Gastrocnemius medialis (tissue), 4 donors: ENCODE results near the gene TMEM109. TPM values are rescaled to one million over a fixed set of nuclear protein-coding genes. Genes with fewer than 3 reads are reported as not detected.

Experiments
- ATAC-seq, 2 donors: fragments of 150-250 bp; one replicate each; pipeline ENCODE4 v1.9.1; 2016
- DNase-seq, 2 donors: peaks; one replicate each; pipeline ENCODE4 v3.0.0-alpha.2; 2019
- H3K27ac ChIP-seq, 4 donors: fragments of 200-600 bp; sonication (generic); 1 replicate in 1 of 4; 2 replicates in 3 of 4; pipeline ENCODE4 v1.5.1; 2016 to 2018; ENCODE audit warnings: mild to moderate bottlenecking in 2 of 4, moderate library complexity in 1 of 4
- H3K27me3 ChIP-seq, 3 donors: fragments of 200-600 bp; sonication (generic) in 2 of 3; 1 replicate in 1 of 3; 2 replicates in 2 of 3; pipeline versions ENCODE4 v1.5.1 to v1.6.0; 2016 to 2019; ENCODE audit warnings: mild to moderate bottlenecking in 1 of 3, moderate library complexity in 1 of 3
- H3K36me3 ChIP-seq, 2 donors: fragments of 200-600 bp; sonication (generic) in 1 of 2; one replicate each; pipeline ENCODE4 v1.5.1; 2017 to 2018
- H3K4me1 ChIP-seq, 2 donors: fragments of 200-600 bp; sonication (generic) in 1 of 2; one replicate each; pipeline ENCODE4 v1.5.1; 2016 to 2017; ENCODE audit warnings: mild to moderate bottlenecking in 2 of 2
- H3K4me3 ChIP-seq, 4 donors: fragments of 200-600 bp; sonication (generic) in 3 of 4; 1 replicate in 1 of 4; 2 replicates in 3 of 4; pipeline ENCODE4 v1.5.1; 2016 to 2019; ENCODE audit warnings: mild to moderate bottlenecking in 2 of 4
- H3K9me3 ChIP-seq, 3 donors: fragments of 200-600 bp; sonication (generic) in 2 of 3; 1 replicate in 1 of 3; 2 replicates in 2 of 3; pipeline ENCODE4 v1.5.1; 2016 to 2019
- POLR2A ChIP-seq, 2 donors: fragments of 450-650 bp; IDR thresholded peaks; one replicate each; pipeline ENCODE4 v1.6.1; 2017; ENCODE audit warnings: antibody characterized with exemption in 2 of 2, mild to moderate bottlenecking in 2 of 2, moderate library complexity in 2 of 2
- in situ Hi-C, 4 donors: fragments of 200-750 bp; cut with MboI; loops; one replicate each; pipeline versions ENCODE4 v1.15.0 to v1.8.0; 2017; ENCODE audit warnings: low sequenced_read_pairs in 4 of 4
- intact Hi-C: fragments of 100-400 bp; cut with DNase I; formaldehyde crosslinking; loops from one replicate; pipeline ENCODE4 v1.15.1; 2023; ENCODE audit warnings: low total_unique reads
- total RNA-seq, 4 donors: library from RNA; depleted of rRNA; stranded (reverse); fragments of >200 nt; gene quantifications; one replicate each; pipeline versions ENCODE4 v1.1.0 to v1.2.3, GENCODE V29; 2016
- TF ChIP-seq, protein P1 (sequence below), 5 experiments: fragments of 450-650 bp in 3 of 5; fragments of 200-600 bp in 2 of 5; sonication (generic) in 2 of 5; IDR thresholded peaks in 4 of 5; conservative IDR thresholded peaks in 1 of 5; 1 replicate in 4 of 5; 2 replicates in 1 of 5; pipeline ENCODE4 v1.5.1; 2016 to 2019; ENCODE audit warnings: antibody characterized with exemption in 5 of 5, mild to moderate bottlenecking in 3 of 5, moderate library complexity in 3 of 5

TMEM109 gene
- total RNA-seq, 4 donors from 2014 or later = 56.5 to 105 (median 82.6) TPM

- Histone ChIP-seq H3K4me3 (no peak overlapping the region), H3K4me1 (peaks cover 59 to 64% of the 10 kb centered on the region in 2 donors), H3K36me3 (no peaks in the 10 kb centered on the region), H3K27ac (peak overlapping the region in 2 of 4 donors; percentile 28 to 54), H3K27me3 (no peaks in the 10 kb centered on the region), H3K9me3 (no peaks in the 10 kb centered on the region)
- ATAC-seq = no peak
- TF ChIP-seq, protein P1, sequence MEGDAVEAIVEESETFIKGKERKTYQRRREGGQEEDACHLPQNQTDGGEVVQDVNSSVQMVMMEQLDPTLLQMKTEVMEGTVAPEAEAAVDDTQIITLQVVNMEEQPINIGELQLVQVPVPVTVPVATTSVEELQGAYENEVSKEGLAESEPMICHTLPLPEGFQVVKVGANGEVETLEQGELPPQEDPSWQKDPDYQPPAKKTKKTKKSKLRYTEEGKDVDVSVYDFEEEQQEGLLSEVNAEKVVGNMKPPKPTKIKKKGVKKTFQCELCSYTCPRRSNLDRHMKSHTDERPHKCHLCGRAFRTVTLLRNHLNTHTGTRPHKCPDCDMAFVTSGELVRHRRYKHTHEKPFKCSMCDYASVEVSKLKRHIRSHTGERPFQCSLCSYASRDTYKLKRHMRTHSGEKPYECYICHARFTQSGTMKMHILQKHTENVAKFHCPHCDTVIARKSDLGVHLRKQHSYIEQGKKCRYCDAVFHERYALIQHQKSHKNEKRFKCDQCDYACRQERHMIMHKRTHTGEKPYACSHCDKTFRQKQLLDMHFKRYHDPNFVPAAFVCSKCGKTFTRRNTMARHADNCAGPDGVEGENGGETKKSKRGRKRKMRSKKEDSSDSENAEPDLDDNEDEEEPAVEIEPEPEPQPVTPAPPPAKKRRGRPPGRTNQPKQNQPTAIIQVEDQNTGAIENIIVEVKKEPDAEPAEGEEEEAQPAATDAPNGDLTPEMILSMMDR (IDR thresholded peaks at IDR 0.05 in 4 of 5, conservative IDR thresholded peaks at IDR 0.05 in 1 of 5) = no peak
- no peak for TF ChIP-seq POLR2A (IDR thresholded peaks at IDR 0.05)
- intact Hi-C loops (no loop called here), in situ Hi-C loops (no loop called here)
- no peak for DNase-seq
Measured at GRCh38 chr11:60873533-60873932, 40.4 kb upstream of the TMEM109 start.

DNA sequence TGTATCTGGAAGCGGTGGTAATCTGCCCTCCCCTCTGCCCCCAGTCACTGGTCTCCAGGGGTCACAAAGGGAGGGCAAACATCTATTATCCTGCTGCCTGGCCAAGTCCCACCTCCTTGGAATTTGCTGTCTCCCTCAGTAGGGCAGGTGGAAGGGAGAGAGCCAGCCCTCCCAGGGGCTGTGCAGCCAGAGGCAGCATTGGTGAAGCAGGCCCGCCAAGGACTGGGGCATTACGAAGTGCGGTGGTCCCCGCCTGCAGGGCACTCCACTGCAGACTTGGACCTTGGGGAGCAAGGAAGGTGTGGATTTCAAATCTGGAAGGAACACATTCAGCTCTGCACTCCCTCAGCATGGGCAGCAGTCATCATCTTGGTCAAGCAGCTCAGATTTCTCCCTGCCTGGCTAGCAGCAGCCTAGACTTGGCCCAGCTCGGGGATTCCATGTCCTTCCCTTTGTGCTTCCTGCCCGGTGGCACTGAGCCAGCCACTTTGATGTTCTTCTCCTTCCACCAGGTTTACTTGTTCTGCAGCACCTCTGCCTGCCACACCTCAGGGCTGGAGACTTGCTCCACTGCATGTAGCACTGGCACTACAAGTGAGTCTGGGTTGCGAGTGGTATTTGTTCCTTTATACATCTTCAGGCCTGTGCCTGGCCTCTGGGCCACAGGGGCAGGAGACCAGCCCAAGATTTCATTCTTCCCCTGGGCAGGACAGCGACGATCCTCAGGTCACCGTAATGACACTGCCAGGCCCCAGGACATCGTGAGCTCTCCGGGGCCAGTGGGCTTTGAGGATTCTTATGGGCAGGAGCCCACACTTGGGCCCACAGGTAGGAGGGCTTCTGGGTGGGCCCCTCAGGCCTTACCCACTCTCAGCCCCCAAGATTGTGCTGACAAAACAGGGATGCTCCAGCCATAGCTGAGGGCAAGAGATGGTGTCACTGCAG is 39.3 kb upstream of the TMEM109 start:
- peak overlapping the region in 2 of 4 donors; percentile 54 to 78 for H3K27ac ChIP-seq
- intact Hi-C loops = no loop called here
- no peaks in the 10 kb centered on the region for H3K9me3 ChIP-seq
- no peaks in the 10 kb centered on the region for H3K27me3 ChIP-seq
- peak; percentile 33 to 51 for ATAC-seq
- TF ChIP-seq, protein P1 (IDR thresholded peaks at IDR 0.05 in 4 of 5, conservative IDR thresholded peaks at IDR 0.05 in 1 of 5) = no peak
- no peak for TF ChIP-seq POLR2A (IDR thresholded peaks at IDR 0.05)
- DNase-seq = peak; percentile 30 to 56
- no peaks in the 10 kb centered on the region for H3K36me3 ChIP-seq
- H3K4me3 ChIP-seq = no peak overlapping the region
- in situ Hi-C loops = no loop called here
- peaks cover 70 to 74% of the 10 kb centered on the region in 2 donors for H3K4me1 ChIP-seq

GRCh38 chr11:60875366-60876167 is 38.4 kb upstream of the TMEM109 start:
- no peak overlapping the region for H3K4me3 ChIP-seq
- H3K4me1 ChIP-seq = peaks cover 72 to 76% of the 10 kb centered on the region in 2 donors
- ATAC-seq = no peak
- peak overlapping the region in 3 of 4 donors; percentile 22 to 78 (median 39) for H3K27ac ChIP-seq
- H3K36me3 ChIP-seq = no peaks in the 10 kb centered on the region
- no peaks in the 10 kb centered on the region for H3K9me3 ChIP-seq
- intact Hi-C loops = no loop called here
- H3K27me3 ChIP-seq = no peaks in the 10 kb centered on the region
- no peak for DNase-seq
- TF ChIP-seq, protein P1 (IDR thresholded peaks at IDR 0.05 in 4 of 5, conservative IDR thresholded peaks at IDR 0.05 in 1 of 5) = no peak
- no peak for TF ChIP-seq POLR2A (IDR thresholded peaks at IDR 0.05)
- in situ Hi-C loops = no loop called here

- ATAC-seq (no peak), DNase-seq (no peak)
- in situ Hi-C loops (no loop called here), intact Hi-C loops (no loop called here)
- Histone ChIP-seq H3K27me3 (no peaks in the 10 kb centered on the region), H3K4me3 (no peak overlapping the region), H3K9me3 (no peaks in the 10 kb centered on the region), H3K4me1 (peaks cover 67 to 74% of the 10 kb centered on the region in 2 donors), H3K36me3 (no peaks in the 10 kb centered on the region), H3K27ac (peak overlapping the region in 3 of 4 donors; percentile 22 to 78 (median 36))
- TF ChIP-seq, protein P1 (IDR thresholded peaks at IDR 0.05 in 4 of 5, conservative IDR thresholded peaks at IDR 0.05 in 1 of 5) = no peak
- no peak for TF ChIP-seq POLR2A (IDR thresholded peaks at IDR 0.05)
Measured at GRCh38 chr11:60876168-60876485, 37.8 kb upstream of the TMEM109 start.
